Liver (tissue), 9 donors: Measurements from ENCODE around the gene BIRC7. TPM values are rescaled to one million over a fixed set of nuclear protein-coding genes. Genes with fewer than 3 reads are reported as not detected.
A peak's percentile ranks its signal among the peaks of the same experiment; 100 is the strongest.

Experiments
- DNase-seq: peaks from one replicate; pipeline ENCODE4 v3.0.0-alpha.2; 2017; ENCODE audit warnings: low spot score
- H3K27ac ChIP-seq, 2 donors: one replicate each; pipeline ENCODE4 v1.7.0; 2013; ENCODE audit warnings: inconsistent platforms in 2 of 2, low read length in 2 of 2, control low read depth in 1 of 2, low read depth in 1 of 2, mild to moderate bottlenecking in 1 of 2
- H3K27me3 ChIP-seq, 4 donors: one replicate each; pipeline versions ENCODE4 v1.6.1 to v1.7.0; 2013; ENCODE audit warnings: low read length in 3 of 4, inconsistent platforms in 1 of 4, mild to moderate bottlenecking in 1 of 4, moderate library complexity in 1 of 4; ENCODE audit not compliant: control insufficient read depth in 4 of 4, insufficient read depth in 4 of 4
- H3K36me3 ChIP-seq, 4 donors: one replicate each; pipeline versions ENCODE4 v1.6.1 to v1.7.0; 2013; ENCODE audit warnings: low read length in 3 of 4, mild to moderate bottlenecking in 3 of 4, low read depth in 1 of 4, moderate library complexity in 1 of 4; ENCODE audit not compliant: control insufficient read depth in 4 of 4, insufficient read depth in 3 of 4
- H3K4me1 ChIP-seq, 4 donors: one replicate each; pipeline versions ENCODE4 v1.6.1 to v1.7.0; 2013; ENCODE audit warnings: low read length in 3 of 4, mild to moderate bottlenecking in 3 of 4, moderate library complexity in 1 of 4; ENCODE audit not compliant: control insufficient read depth in 4 of 4, insufficient read depth in 4 of 4
- H3K4me3 ChIP-seq, 3 donors: one replicate each; pipeline versions ENCODE4 v1.6.1 to v1.7.0; 2013; ENCODE audit warnings: low read length in 3 of 3, control low read depth in 1 of 3, low read depth in 1 of 3, mild to moderate bottlenecking in 1 of 3
- H3K9ac ChIP-seq, 2 donors: one replicate each; pipeline ENCODE4 v1.7.0; 2013; ENCODE audit warnings: low read length in 2 of 2, mild to moderate bottlenecking in 2 of 2, moderate library complexity in 2 of 2, control low read depth in 1 of 2, low read depth in 1 of 2
- H3K9me3 ChIP-seq, 4 donors: one replicate each; pipeline versions ENCODE4 v1.6.1 to v1.7.0; 2013; ENCODE audit warnings: low read length in 3 of 4; ENCODE audit not compliant: control insufficient read depth in 4 of 4
- ATF3 ChIP-seq: IDR thresholded peaks from 2 replicates; pipeline ENCODE4 v1.6.1; 2016; ENCODE audit warnings: antibody characterized with exemption
- CTCF ChIP-seq: fragments of 150-350 bp; IDR thresholded peaks from 2 replicates; pipeline ENCODE4 v1.5.1; 2017; ENCODE audit warnings: improper control_type of control experiment, low read depth, low read length; ENCODE audit not compliant: missing input control
- EGR1 ChIP-seq, 2 donors: IDR thresholded peaks; 2 replicates each; pipeline ENCODE4 v1.6.1; 2016 to 2018; ENCODE audit warnings: antibody characterized with exemption in 2 of 2, low read depth in 2 of 2
- FOXA1 ChIP-seq: IDR thresholded peaks from 2 replicates; pipeline ENCODE4 v1.6.1; 2016; ENCODE audit warnings: antibody characterized with exemption
- FOXA2 ChIP-seq: IDR thresholded peaks from 2 replicates; pipeline ENCODE4 v1.6.1; 2016; ENCODE audit warnings: antibody characterized with exemption
- GABPA ChIP-seq, 2 donors: IDR thresholded peaks in 1 of 2; conservative IDR thresholded peaks in 1 of 2; 2 replicates each; pipeline ENCODE4 v1.6.1; 2016; ENCODE audit warnings: antibody characterized with exemption in 2 of 2, mild to moderate bottlenecking in 1 of 2, moderate library complexity in 1 of 2
- HNF4A ChIP-seq, 2 donors: conservative IDR thresholded peaks; 2 replicates each; pipeline ENCODE4 v1.6.1; 2016; ENCODE audit warnings: antibody characterized with exemption in 2 of 2, mild to moderate bottlenecking in 2 of 2
- HNF4G ChIP-seq: IDR thresholded peaks from 2 replicates; pipeline ENCODE4 v1.6.1; 2016; ENCODE audit warnings: antibody characterized with exemption
- JUND ChIP-seq, 2 donors: IDR thresholded peaks; 2 replicates each; pipeline ENCODE4 v1.6.1; 2016; ENCODE audit warnings: antibody characterized with exemption in 2 of 2
- MAX ChIP-seq: IDR thresholded peaks from 2 replicates; pipeline ENCODE4 v1.6.1; 2016; ENCODE audit warnings: antibody characterized with exemption
- NR2F2 ChIP-seq: IDR thresholded peaks from 2 replicates; pipeline ENCODE4 v1.6.1; 2016; ENCODE audit warnings: antibody characterized with exemption
- RAD21 ChIP-seq, 2 donors: IDR thresholded peaks; 2 replicates each; pipeline ENCODE4 v1.6.1; 2016; ENCODE audit warnings: antibody characterized with exemption in 2 of 2, mild to moderate bottlenecking in 2 of 2
- REST ChIP-seq: IDR thresholded peaks from 2 replicates; pipeline ENCODE4 v1.6.1; 2016; ENCODE audit warnings: antibody characterized with exemption, mild to moderate bottlenecking
- RXRA ChIP-seq, 2 donors: IDR thresholded peaks; 2 replicates each; pipeline ENCODE4 v1.6.1; 2017 to 2018; ENCODE audit warnings: antibody characterized with exemption in 2 of 2, mild to moderate bottlenecking in 1 of 2
- SP1 ChIP-seq: IDR thresholded peaks from 2 replicates; pipeline ENCODE4 v1.6.1; 2018; ENCODE audit warnings: antibody characterized with exemption, mild to moderate bottlenecking
- TAF1 ChIP-seq: conservative IDR thresholded peaks from 2 replicates; pipeline ENCODE4 v1.6.1; 2016; ENCODE audit warnings: antibody characterized with exemption, mild to moderate bottlenecking
- YY1 ChIP-seq: IDR thresholded peaks from 2 replicates; pipeline ENCODE4 v1.6.1; 2016; ENCODE audit warnings: antibody characterized with exemption, mild to moderate bottlenecking
- ZBTB33 ChIP-seq: IDR thresholded peaks from 2 replicates; pipeline ENCODE4 v1.6.1; 2016; ENCODE audit warnings: antibody characterized with exemption
- WGBS: extraction: QIAGEN DNeasy Blood & Tissue Kit; methylation state at CpG from one replicate; pipeline ENCODE4 v1.1.7; 2013; 5-methylcytosine and 5-hydroxymethylcytosine counted together
- polyA plus RNA-seq, 2 donors: library from polyadenylated mRNA; stranded (reverse) in 1 of 2; unstranded in 1 of 2; fragments of 200-250 nt in 1 of 2; fragments of >200 nt in 1 of 2; fragmentation: Nextera tagmentation in 1 of 2; extraction: Ambion mirVana in 1 of 2; gene quantifications; one replicate each; pipeline versions ENCODE4 v1.2.1 to v1.2.3, GENCODE V29; 2013 to 2015
- total RNA-seq, 2 donors: library from RNA; depleted of rRNA; stranded (reverse); fragments of >200 nt; gene quantifications; one replicate each; pipeline ENCODE4 v1.2.3, GENCODE V29; 2014
- donor health status: healthy.
- donor health status: healthy.
- donor health status: healthy.
- donor health status: healthy.
- donor health status: healthy.

BIRC7 gene
- total and polyA plus RNA-seq, 4 donors, result 0.23 TPM; not detected in 3

GRCh38 chr20:63272105-63273058 lies 36.7 kb downstream of the BIRC7 start, which contains the start of gene ARFGAP1:
Gene ARFGAP1 (plus strand): TSS chr20:63272813. CDS start chr20:63275581, 2,768 bp downstream.
- Histone ChIP-seq H3K27me3 (no peaks in the 10 kb centered on the region), H3K36me3 (peaks cover under 1 to 15% (median 3%) of the 10 kb centered on the region in 4 donors), H3K4me1 (peaks cover 2 to 25% (median 18%) of the 10 kb centered on the region in 4 donors), H3K4me3 (peak within 1 kb of the TSS; percentile 84 to 96 (median 91)), H3K9me3 (no peaks in the 10 kb centered on the region), H3K9ac (peak within 1 kb of the TSS; percentile 82 to 85), H3K27ac (peak within 1 kb of the TSS in 1 of 2 donors; percentile 42)
- whole genome bisulfite sequencing, result 1% methylated on average over 96 of the region's 97 CpGs
- peak; percentile 88 for DNase-seq
- no peak for TF ChIP-seq NR2F2
- peak; percentile 65 to 92 for TF ChIP-seq GABPA (IDR thresholded peaks at IDR 0.05 in 1 of 2, conservative IDR thresholded peaks at IDR 0.05 in 1 of 2)

GRCh38 chr20:63273059-63273579 lies 37.4 kb downstream of the BIRC7 start:
- Histone ChIP-seq H3K36me3 (peaks cover 4 to 22% (median 7%) of the 10 kb centered on the region in 4 donors), H3K9ac (peak overlapping the region; percentile 82 to 85), H3K27me3 (no peaks in the 10 kb centered on the region), H3K4me3 (peak overlapping the region; percentile 84 to 96 (median 91)), H3K4me1 (peaks cover 2 to 25% (median 18%) of the 10 kb centered on the region in 4 donors), H3K27ac (peak overlapping the region in 1 of 2 donors; percentile 42), H3K9me3 (no peaks in the 10 kb centered on the region)
- no peak for DNase-seq
- under 1% methylated on average over 37 of the region's 37 CpGs for WGBS
- TF ChIP-seq MAX, result no peak
- no peak for TF ChIP-seq HNF4A (conservative IDR thresholded peaks at IDR 0.05)
- TF ChIP-seq REST, result no peak
- no peak for TF ChIP-seq GABPA (IDR thresholded peaks at IDR 0.05 in 1 of 2, conservative IDR thresholded peaks at IDR 0.05 in 1 of 2)
- no peak for TF ChIP-seq FOXA1
- TF ChIP-seq NR2F2, result no peak
- TF ChIP-seq TAF1, result no peak
- TF ChIP-seq ATF3, result no peak
- TF ChIP-seq HNF4G, result no peak
- no peak for TF ChIP-seq FOXA2
- TF ChIP-seq ZBTB33, result no peak
- no peak for TF ChIP-seq SP1
- TF ChIP-seq CTCF, result no peak
- no peak for TF ChIP-seq EGR1 (IDR thresholded peaks at IDR 0.05; ENCODE audit: low read depth in 2 of 2)
- no peak for TF ChIP-seq RAD21 (IDR thresholded peaks at IDR 0.05)
- TF ChIP-seq RXRA (IDR thresholded peaks at IDR 0.05), result no peak
- no peak for TF ChIP-seq JUND (IDR thresholded peaks at IDR 0.05)
- TF ChIP-seq YY1, result no peak
